ENCODE measurements around the gene RUNX1.
A peak's percentile ranks its signal among the peaks of the same experiment; 100 is the strongest.

The RUNX1 gene

GRCh38 chr21:34933609-34934335, 115.3 kb downstream of the RUNX1 start:
- Histone ChIP-seq H3K27ac (ENCODE audit: insufficient read depth, low read length, poor library complexity, severe bottlenecking) (peak overlapping the region; percentile 80), H3K4me1 (ENCODE audit: control insufficient read depth, insufficient read depth, low read length, poor library complexity, severe bottlenecking) (peaks cover 56% of the 10 kb centered on the region)

GRCh38 chr21:34932233-34932632, 116.9 kb downstream of the RUNX1 start:
- Histone ChIP-seq H3K9me3 (ENCODE audit: control insufficient read depth, low read length) (no peaks in the 10 kb centered on the region), H3K27ac (ENCODE audit: insufficient read depth, low read length, poor library complexity, severe bottlenecking) (peak overlapping the region; percentile 80), H3K36me3 (ENCODE audit: control insufficient read depth, insufficient read depth, low read length) (no peaks in the 10 kb centered on the region), H3K27me3 (replicated peaks; ENCODE audit: control insufficient read depth, insufficient read depth, low read length, poor library complexity, severe bottlenecking) (no peaks in the 10 kb centered on the region), H3K4me1 (ENCODE audit: control insufficient read depth, insufficient read depth, low read length, poor library complexity, severe bottlenecking) (peaks cover 52% of the 10 kb centered on the region), H3K4me3 (ENCODE audit: insufficient read depth, low read depth, low read length, poor library complexity, severe bottlenecking) (no peak overlapping the region)
- no peak for DNase-seq

More at GRCh38 chr21:34933609-34934335, 115.3 kb downstream of the RUNX1 start:
- H3K4me3 ChIP-seq (ENCODE audit: insufficient read depth, low read depth, low read length, poor library complexity, severe bottlenecking), result peak overlapping the region; percentile 18
- H3K36me3 ChIP-seq (ENCODE audit: control insufficient read depth, insufficient read depth, low read length), result no peaks in the 10 kb centered on the region
- H3K9me3 ChIP-seq (ENCODE audit: control insufficient read depth, low read length), result no peaks in the 10 kb centered on the region
- peak in 1 of 3 donors; percentile 21 for DNase-seq
- H3K27me3 ChIP-seq (replicated peaks; ENCODE audit: control insufficient read depth, insufficient read depth, low read length, poor library complexity, severe bottlenecking), result no peaks in the 10 kb centered on the region

- Histone ChIP-seq H3K4me1 (ENCODE audit: control insufficient read depth, insufficient read depth, low read length, poor library complexity, severe bottlenecking) (peaks cover 42% of the 10 kb centered on the region), H3K27me3 (replicated peaks; ENCODE audit: control insufficient read depth, insufficient read depth, low read length, poor library complexity, severe bottlenecking) (no peaks in the 10 kb centered on the region), H3K4me3 (ENCODE audit: insufficient read depth, low read depth, low read length, poor library complexity, severe bottlenecking) (no peak overlapping the region), H3K27ac (ENCODE audit: insufficient read depth, low read length, poor library complexity, severe bottlenecking) (no peak overlapping the region), H3K36me3 (ENCODE audit: control insufficient read depth, insufficient read depth, low read length) (no peaks in the 10 kb centered on the region), H3K9me3 (ENCODE audit: control insufficient read depth, low read length) (no peaks in the 10 kb centered on the region)
- no peak for DNase-seq
Observed at GRCh38 chr21:34930971-34931370, 118.1 kb downstream of the RUNX1 start.

GRCh38 chr21:34928637-34929036, 120.5 kb downstream of the RUNX1 start:
- Histone ChIP-seq H3K27me3 (replicated peaks; ENCODE audit: control insufficient read depth, insufficient read depth, low read length, poor library complexity, severe bottlenecking) (no peaks in the 10 kb centered on the region), H3K4me1 (ENCODE audit: control insufficient read depth, insufficient read depth, low read length, poor library complexity, severe bottlenecking) (peaks cover 24% of the 10 kb centered on the region), H3K36me3 (ENCODE audit: control insufficient read depth, insufficient read depth, low read length) (no peaks in the 10 kb centered on the region), H3K27ac (ENCODE audit: insufficient read depth, low read length, poor library complexity, severe bottlenecking) (no peak overlapping the region), H3K9me3 (ENCODE audit: control insufficient read depth, low read length) (no peaks in the 10 kb centered on the region), H3K4me3 (ENCODE audit: insufficient read depth, low read depth, low read length, poor library complexity, severe bottlenecking) (no peak overlapping the region)
- no peak for DNase-seq

GRCh38 chr21:34927992-34928391, 121.1 kb downstream of the RUNX1 start:
- Histone ChIP-seq H3K4me1 (ENCODE audit: control insufficient read depth, insufficient read depth, low read length, poor library complexity, severe bottlenecking) (peaks cover 18% of the 10 kb centered on the region), H3K27ac (ENCODE audit: insufficient read depth, low read length, poor library complexity, severe bottlenecking) (no peak overlapping the region), H3K36me3 (ENCODE audit: control insufficient read depth, insufficient read depth, low read length) (no peaks in the 10 kb centered on the region), H3K9me3 (ENCODE audit: control insufficient read depth, low read length) (no peaks in the 10 kb centered on the region), H3K4me3 (ENCODE audit: insufficient read depth, low read depth, low read length, poor library complexity, severe bottlenecking) (no peak overlapping the region), H3K27me3 (replicated peaks; ENCODE audit: control insufficient read depth, insufficient read depth, low read length, poor library complexity, severe bottlenecking) (no peaks in the 10 kb centered on the region)
- DNase-seq, result no peak

- H3K27ac ChIP-seq (ENCODE audit: insufficient read depth, low read length, poor library complexity, severe bottlenecking), result no peak overlapping the region
- no peak for DNase-seq
Observed at GRCh38 chr21:34926803-34927467, 122.2 kb downstream of the RUNX1 start.

GRCh38 chr21:34925597-34925996, 123.5 kb downstream of the RUNX1 start:
- Histone ChIP-seq H3K4me1 (ENCODE audit: control insufficient read depth, insufficient read depth, low read length, poor library complexity, severe bottlenecking) (peaks cover 3% of the 10 kb centered on the region), H3K36me3 (ENCODE audit: control insufficient read depth, insufficient read depth, low read length) (peaks cover 6% of the 10 kb centered on the region), H3K27me3 (replicated peaks; ENCODE audit: control insufficient read depth, insufficient read depth, low read length, poor library complexity, severe bottlenecking) (no peaks in the 10 kb centered on the region), H3K9me3 (ENCODE audit: control insufficient read depth, low read length) (no peaks in the 10 kb centered on the region), H3K27ac (ENCODE audit: insufficient read depth, low read length, poor library complexity, severe bottlenecking) (no peak overlapping the region), H3K4me3 (ENCODE audit: insufficient read depth, low read depth, low read length, poor library complexity, severe bottlenecking) (no peak overlapping the region)
- no peak for DNase-seq

More at GRCh38 chr21:34926803-34927467, 122.2 kb downstream of the RUNX1 start:
- no peaks in the 10 kb centered on the region for H3K27me3 ChIP-seq (replicated peaks; ENCODE audit: control insufficient read depth, insufficient read depth, low read length, poor library complexity, severe bottlenecking)
- H3K4me1 ChIP-seq (ENCODE audit: control insufficient read depth, insufficient read depth, low read length, poor library complexity, severe bottlenecking), result peaks cover 10% of the 10 kb centered on the region
- no peak overlapping the region for H3K4me3 ChIP-seq (ENCODE audit: insufficient read depth, low read depth, low read length, poor library complexity, severe bottlenecking)
- H3K36me3 ChIP-seq (ENCODE audit: control insufficient read depth, insufficient read depth, low read length), result peaks cover 6% of the 10 kb centered on the region
- H3K9me3 ChIP-seq (ENCODE audit: control insufficient read depth, low read length), result no peaks in the 10 kb centered on the region

- DNase-seq, result no peak
- Histone ChIP-seq H3K9me3 (ENCODE audit: control insufficient read depth, low read length) (no peaks in the 10 kb centered on the region), H3K4me3 (ENCODE audit: insufficient read depth, low read depth, low read length, poor library complexity, severe bottlenecking) (no peak overlapping the region), H3K36me3 (ENCODE audit: control insufficient read depth, insufficient read depth, low read length) (peaks cover 6% of the 10 kb centered on the region), H3K27me3 (replicated peaks; ENCODE audit: control insufficient read depth, insufficient read depth, low read length, poor library complexity, severe bottlenecking) (no peaks in the 10 kb centered on the region), H3K27ac (ENCODE audit: insufficient read depth, low read length, poor library complexity, severe bottlenecking) (no peak overlapping the region), H3K4me1 (ENCODE audit: control insufficient read depth, insufficient read depth, low read length, poor library complexity, severe bottlenecking) (no peaks in the 10 kb centered on the region)
Observed at GRCh38 chr21:34924771-34925419, 124.2 kb downstream of the RUNX1 start.

GRCh38 chr21:34924194-34924593, 124.9 kb downstream of the RUNX1 start:
- Histone ChIP-seq H3K27me3 (replicated peaks; ENCODE audit: control insufficient read depth, insufficient read depth, low read length, poor library complexity, severe bottlenecking) (no peaks in the 10 kb centered on the region), H3K27ac (ENCODE audit: insufficient read depth, low read length, poor library complexity, severe bottlenecking) (no peak overlapping the region), H3K36me3 (ENCODE audit: control insufficient read depth, insufficient read depth, low read length) (peaks cover 6% of the 10 kb centered on the region), H3K4me3 (ENCODE audit: insufficient read depth, low read depth, low read length, poor library complexity, severe bottlenecking) (no peak overlapping the region), H3K4me1 (ENCODE audit: control insufficient read depth, insufficient read depth, low read length, poor library complexity, severe bottlenecking) (no peaks in the 10 kb centered on the region), H3K9me3 (ENCODE audit: control insufficient read depth, low read length) (no peaks in the 10 kb centered on the region)
- DNase-seq, result no peak

GRCh38 chr21:34923626-34924025, 125.5 kb downstream of the RUNX1 start:
- DNase-seq, result no peak
- Histone ChIP-seq H3K27me3 (replicated peaks; ENCODE audit: control insufficient read depth, insufficient read depth, low read length, poor library complexity, severe bottlenecking) (no peaks in the 10 kb centered on the region), H3K4me1 (ENCODE audit: control insufficient read depth, insufficient read depth, low read length, poor library complexity, severe bottlenecking) (no peaks in the 10 kb centered on the region), H3K27ac (ENCODE audit: insufficient read depth, low read length, poor library complexity, severe bottlenecking) (no peak overlapping the region), H3K9me3 (ENCODE audit: control insufficient read depth, low read length) (no peaks in the 10 kb centered on the region), H3K36me3 (ENCODE audit: control insufficient read depth, insufficient read depth, low read length) (peaks cover 6% of the 10 kb centered on the region), H3K4me3 (ENCODE audit: insufficient read depth, low read depth, low read length, poor library complexity, severe bottlenecking) (no peak overlapping the region)
